Endodermal cell (in vitro differentiated cells): ENCODE data around the gene ARHGEF28. TPM values are rescaled to one million over a fixed set of nuclear protein-coding genes. Genes with fewer than 3 reads are reported as not detected.

Experiments
- DNase-seq: peaks from one replicate; pipeline ENCODE4 v3.0.0-alpha.2; 2017
- H3K27ac ChIP-seq: 2 replicates; pipeline ENCODE4 v1.5.1; 2013; ENCODE audit warnings: mild to moderate bottlenecking, low read depth, low read length, moderate library complexity
- H3K27me3 ChIP-seq: 2 replicates; pipeline ENCODE4 v1.6.1; 2013; ENCODE audit warnings: mild to moderate bottlenecking, low read length, moderate library complexity; ENCODE audit not compliant: insufficient read depth, control insufficient read depth, poor library complexity, severe bottlenecking
- H3K36me3 ChIP-seq: 2 replicates; pipeline ENCODE4 v1.7.0; 2013; ENCODE audit warnings: mild to moderate bottlenecking, low read length, moderate library complexity; ENCODE audit not compliant: control insufficient read depth, insufficient read depth
- H3K4me1 ChIP-seq: one replicate; pipeline ENCODE4 v1.7.0; 2013; ENCODE audit warnings: low read length; ENCODE audit not compliant: control insufficient read depth, insufficient read depth
- H3K4me3 ChIP-seq: 2 replicates; pipeline ENCODE4 v1.5.1; 2013; ENCODE audit warnings: mild to moderate bottlenecking, low read length, moderate library complexity
- H3K9ac ChIP-seq: 2 replicates; pipeline ENCODE4 v1.6.1; 2013; ENCODE audit warnings: mild to moderate bottlenecking, low read length, moderate library complexity; ENCODE audit not compliant: poor library complexity, severe bottlenecking; ENCODE audit errors: extremely low read depth
- H3K9me3 ChIP-seq: 2 replicates; pipeline ENCODE4 v1.6.1; 2013; ENCODE audit warnings: mild to moderate bottlenecking, low read length, moderate library complexity; ENCODE audit not compliant: control insufficient read depth
- H3K27ac Mint-ChIP-seq: 2 replicates; pipeline ENCODE4 v1.8.0; 2020; ENCODE audit warnings: mixed read lengths
- H3K27me3 Mint-ChIP-seq: 2 replicates; pipeline ENCODE4 v1.8.0; 2021; ENCODE audit warnings: mild to moderate bottlenecking, mixed read lengths; ENCODE audit not compliant: insufficient read depth
- H3K36me3 Mint-ChIP-seq: 2 replicates; pipeline ENCODE4 v1.8.0; 2020; ENCODE audit warnings: low read depth, mixed read lengths
- H3K4me1 Mint-ChIP-seq: 2 replicates; pipeline ENCODE4 v1.8.0; 2020; ENCODE audit warnings: mixed read lengths
- H3K4me3 Mint-ChIP-seq: 2 replicates; pipeline ENCODE4 v1.8.0; 2020; ENCODE audit warnings: mild to moderate bottlenecking, moderate library complexity, mixed read lengths
- H3K9me3 Mint-ChIP-seq: 2 replicates; pipeline ENCODE4 v1.8.0; 2020; ENCODE audit warnings: mild to moderate bottlenecking, mixed read lengths
- CTCF ChIP-seq: fragments of 200-600 bp; sonication (generic); conservative IDR thresholded peaks from 2 replicates; pipeline ENCODE4 v1.5.0; 2021; ENCODE audit warnings: antibody characterized with exemption, mild to moderate bottlenecking
- WGBS, 2 experiments: methylation state at CpG; one replicate each; pipeline versions ENCODE4 v1.1.5 to v1.1.7; 2013; ENCODE audit warnings: missing lambda C conversion rate in 2 of 2, mixed read lengths in 1 of 2; ENCODE audit not compliant: insufficient coverage in 1 of 2, insufficient read length in 1 of 2; 5-methylcytosine and 5-hydroxymethylcytosine counted together
- total RNA-seq, 2 donors: library from RNA; stranded (reverse); fragmentation: NEBNext Ultra II Directional in 1 of 2; extraction: Animal tissue kit (Norgen Biotek cat#: 25700) in 1 of 2; gene quantifications; 2 replicates in 1 of 2; 3 replicates in 1 of 2; pipeline ENCODE4 v1.2.1, GENCODE V29; 2021

The ARHGEF28 gene
- total RNA-seq, 2 donors from 2014 or later, result 0.92 to 1.2 TPM

- Mint-ChIP-seq H3K4me3 (no peak overlapping the region), H3K36me3 (no peaks in the 10 kb centered on the region), H3K4me1 (peaks cover 33% of the 10 kb centered on the region), H3K9me3 (no peaks in the 10 kb centered on the region), H3K27me3 (peaks cover 2% of the 10 kb centered on the region), H3K27ac (no peak overlapping the region)
- H3K9me3 ChIP-seq, result no peaks in the 10 kb centered on the region
- TF ChIP-seq CTCF, result no peak
- no peak overlapping the region for H3K9ac ChIP-seq
- H3K4me3 ChIP-seq, result no peak overlapping the region
- H3K36me3 ChIP-seq, result no peaks in the 10 kb centered on the region
- H3K27me3 ChIP-seq, result no peaks in the 10 kb centered on the region
- no peak for DNase-seq
- no peak overlapping the region for H3K27ac ChIP-seq
- peaks cover 16% of the 10 kb centered on the region for H3K4me1 ChIP-seq
- WGBS, 2 experiments, result 73 to 94% methylated on average over 2 to 5 of the region's 5 CpGs
These were observed 167.9 kb downstream of the ARHGEF28 start for GRCh38 chr5:73793911-73794310.

GRCh38 chr5:73796164-73797131 is 170.5 kb downstream of the ARHGEF28 start:
- Mint-ChIP-seq H3K36me3 (no peaks in the 10 kb centered on the region), H3K27ac (no peak overlapping the region), H3K27me3 (no peaks in the 10 kb centered on the region), H3K4me1 (peaks cover 33% of the 10 kb centered on the region), H3K9me3 (no peaks in the 10 kb centered on the region), H3K4me3 (no peak overlapping the region)
- no peak for TF ChIP-seq CTCF
- DNase-seq, result peak; percentile 56
- 88 to 93% methylated on average over 6 to 11 of the region's 11 CpGs for WGBS, 2 experiments
- no peaks in the 10 kb centered on the region for H3K9me3 ChIP-seq
- no peak overlapping the region for H3K4me3 ChIP-seq
- H3K9ac ChIP-seq, result no peak overlapping the region
- H3K4me1 ChIP-seq, result peaks cover 16% of the 10 kb centered on the region
- H3K27me3 ChIP-seq, result no peaks in the 10 kb centered on the region
- no peaks in the 10 kb centered on the region for H3K36me3 ChIP-seq
- no peak overlapping the region for H3K27ac ChIP-seq

- peaks cover 33% of the 10 kb centered on the region for H3K4me1 Mint-ChIP-seq
- H3K27me3 Mint-ChIP-seq, result no peaks in the 10 kb centered on the region
- DNase-seq, result no peak
- Histone ChIP-seq H3K27me3 (no peaks in the 10 kb centered on the region), H3K9me3 (no peaks in the 10 kb centered on the region), H3K36me3 (no peaks in the 10 kb centered on the region), H3K4me1 (peaks cover 16% of the 10 kb centered on the region), H3K27ac (no peak overlapping the region), H3K4me3 (no peak overlapping the region), H3K9ac (no peak overlapping the region)
- 56 to 89% methylated on average over 1 of the region's 1 CpG for WGBS, 2 experiments
- H3K36me3 Mint-ChIP-seq, result no peaks in the 10 kb centered on the region
- TF ChIP-seq CTCF, result no peak
- no peak overlapping the region for H3K4me3 Mint-ChIP-seq
- H3K27ac Mint-ChIP-seq, result no peak overlapping the region
- H3K9me3 Mint-ChIP-seq, result no peaks in the 10 kb centered on the region
These were observed 171.1 kb downstream of the ARHGEF28 start for GRCh38 chr5:73797132-73797510.
